HG03378 (cell line): ENCODE data around the gene EFCAB5.
"Not testable (repeated sequence)": the region's sequence is repeated elsewhere in the genome, so short reads cannot be mapped to it uniquely, and the experiment has no call there.

Experiments
- ATAC-seq: cut with Tn5 transposase; IDR thresholded peaks from one replicate; pipeline ENCODE4 v1.9.1; 2021; ENCODE audit warnings: mild to moderate bottlenecking, moderate library complexity; ENCODE audit not compliant: unreplicated experiment

The EFCAB5 gene

GRCh38 chr17:30002088-30002487 lies 60.7 kb downstream of the EFCAB5 start:
- ATAC-seq, result no peak

GRCh38 chr17:30005709-30006320 lies 64.4 kb downstream of the EFCAB5 start:
- no peak for ATAC-seq

GRCh38 chr17:30011934-30012333 lies 70.5 kb downstream of the EFCAB5 start:
- ATAC-seq, result not testable (repeated sequence)

GRCh38 chr17:30021708-30022317 lies 80.4 kb downstream of the EFCAB5 start:
- no peak for ATAC-seq

- ATAC-seq, result not testable (repeated sequence)
Measured at GRCh38 chr17:30025325-30025724, 83.9 kb downstream of the EFCAB5 start.

- ATAC-seq, result no peak
Measured at GRCh38 chr17:30027676-30028075, 86.2 kb downstream of the EFCAB5 start.

- ATAC-seq, result no peak
Measured at GRCh38 chr17:30031214-30031869, 89.9 kb downstream of the EFCAB5 start.

GRCh38 chr17:30035369-30035768 lies 93.9 kb downstream of the EFCAB5 start:
- ATAC-seq, result no peak

- not testable (repeated sequence) for ATAC-seq
Measured at GRCh38 chr17:30040719-30041518, 99.5 kb downstream of the EFCAB5 start.

- ATAC-seq, result no peak
Measured at GRCh38 chr17:30041551-30041950, 100.1 kb downstream of the EFCAB5 start.

GRCh38 chr17:30062372-30062771 lies 120.9 kb downstream of the EFCAB5 start:
- no peak for ATAC-seq

- ATAC-seq, result no peak
Measured at GRCh38 chr17:30064738-30065137, 123.3 kb downstream of the EFCAB5 start.

GRCh38 chr17:30068465-30068864 lies 127.0 kb downstream of the EFCAB5 start:
- no peak for ATAC-seq

GRCh38 chr17:30074254-30074653 lies 132.8 kb downstream of the EFCAB5 start:
- no peak for ATAC-seq

- no peak for ATAC-seq
Measured at GRCh38 chr17:30074730-30075129, 133.3 kb downstream of the EFCAB5 start.

- no peak for ATAC-seq
Measured at GRCh38 chr17:30082773-30083172, 141.3 kb downstream of the EFCAB5 start.

GRCh38 chr17:30084788-30085187 lies 143.4 kb downstream of the EFCAB5 start:
- ATAC-seq, result no peak

- no peak for ATAC-seq
Measured at GRCh38 chr17:30086896-30087295, 145.5 kb downstream of the EFCAB5 start.

GRCh38 chr17:30087431-30087830 lies 146.0 kb downstream of the EFCAB5 start:
- not testable (repeated sequence) for ATAC-seq

- no peak for ATAC-seq
Measured at GRCh38 chr17:30091121-30091670, 149.8 kb downstream of the EFCAB5 start.

GRCh38 chr17:30091771-30092170 lies 150.3 kb downstream of the EFCAB5 start:
- ATAC-seq, result no peak
